Mesothelial cell of epicardium (in vitro differentiated cells): Measurements from ENCODE around the gene FSD1L. TPM values are rescaled to one million over a fixed set of nuclear protein-coding genes. Genes with fewer than 3 reads are reported as not detected.

Source experiments
- DNase-seq, 2 experiments: peaks; one replicate each; pipeline ENCODE4 v3.0.0; 2021; ENCODE audit warnings: low spot score in 2 of 2; ENCODE audit not compliant: unreplicated experiment in 2 of 2
- H3K27ac Mint-ChIP-seq: 2 replicates; pipeline ENCODE4 v1.8.0; 2021; ENCODE audit warnings: mixed read lengths
- H3K27me3 Mint-ChIP-seq: 2 replicates; pipeline ENCODE4 v1.8.0; 2021; ENCODE audit warnings: low read depth, mixed read lengths
- H3K36me3 Mint-ChIP-seq: 2 replicates; pipeline ENCODE4 v1.8.0; 2021; ENCODE audit warnings: mixed read lengths
- H3K4me1 Mint-ChIP-seq: 2 replicates; pipeline ENCODE4 v1.8.0; 2021; ENCODE audit warnings: mixed read lengths
- H3K4me3 Mint-ChIP-seq: 2 replicates; pipeline ENCODE4 v1.8.0; 2021; ENCODE audit warnings: mild to moderate bottlenecking, moderate library complexity, mixed read lengths
- H3K9me3 Mint-ChIP-seq: 2 replicates; pipeline ENCODE4 v1.8.0; 2021; ENCODE audit warnings: mixed read lengths
- total RNA-seq: library from RNA; stranded (reverse); gene quantifications from 3 replicates; pipeline ENCODE4 v1.2.1, GENCODE V29; 2021
- TF ChIP-seq, protein P1 (sequence below): fragments of 200-600 bp; sonication (generic); IDR thresholded peaks from one replicate; pipeline ENCODE4 v1.5.0; 2021; ENCODE audit warnings: antibody characterized with exemption; ENCODE audit not compliant: unreplicated experiment

FSD1L gene
- total RNA-seq, 1 donor from 2014 or later = 11.0 TPM

DNA sequence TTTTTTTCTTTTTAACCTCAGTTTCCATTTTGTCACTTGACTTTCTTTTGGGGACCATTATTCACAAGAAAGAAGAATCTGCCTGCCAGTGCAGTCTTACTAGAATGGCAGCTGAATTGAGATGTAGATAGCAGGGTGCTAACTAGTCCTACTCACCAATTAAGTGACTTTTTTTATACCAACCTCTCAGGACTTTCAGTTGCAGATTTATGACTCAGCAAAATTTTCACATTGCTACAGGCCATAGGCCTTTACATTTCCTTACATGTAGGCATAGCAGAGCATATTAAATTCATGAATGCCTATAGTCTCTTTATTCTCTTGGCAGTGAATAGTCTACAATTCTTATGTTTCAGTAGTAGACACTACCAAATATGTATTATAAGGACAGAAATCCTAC is 56.0 kb downstream of the FSD1L start:
- peaks cover 5% of the 10 kb centered on the region for H3K36me3 Mint-ChIP-seq
- H3K4me3 Mint-ChIP-seq = no peak overlapping the region
- DNase-seq = no peak
- no peaks in the 10 kb centered on the region for H3K27me3 Mint-ChIP-seq
- no peaks in the 10 kb centered on the region for H3K9me3 Mint-ChIP-seq
- H3K4me1 Mint-ChIP-seq = peaks cover 10% of the 10 kb centered on the region
- TF ChIP-seq, protein P1, sequence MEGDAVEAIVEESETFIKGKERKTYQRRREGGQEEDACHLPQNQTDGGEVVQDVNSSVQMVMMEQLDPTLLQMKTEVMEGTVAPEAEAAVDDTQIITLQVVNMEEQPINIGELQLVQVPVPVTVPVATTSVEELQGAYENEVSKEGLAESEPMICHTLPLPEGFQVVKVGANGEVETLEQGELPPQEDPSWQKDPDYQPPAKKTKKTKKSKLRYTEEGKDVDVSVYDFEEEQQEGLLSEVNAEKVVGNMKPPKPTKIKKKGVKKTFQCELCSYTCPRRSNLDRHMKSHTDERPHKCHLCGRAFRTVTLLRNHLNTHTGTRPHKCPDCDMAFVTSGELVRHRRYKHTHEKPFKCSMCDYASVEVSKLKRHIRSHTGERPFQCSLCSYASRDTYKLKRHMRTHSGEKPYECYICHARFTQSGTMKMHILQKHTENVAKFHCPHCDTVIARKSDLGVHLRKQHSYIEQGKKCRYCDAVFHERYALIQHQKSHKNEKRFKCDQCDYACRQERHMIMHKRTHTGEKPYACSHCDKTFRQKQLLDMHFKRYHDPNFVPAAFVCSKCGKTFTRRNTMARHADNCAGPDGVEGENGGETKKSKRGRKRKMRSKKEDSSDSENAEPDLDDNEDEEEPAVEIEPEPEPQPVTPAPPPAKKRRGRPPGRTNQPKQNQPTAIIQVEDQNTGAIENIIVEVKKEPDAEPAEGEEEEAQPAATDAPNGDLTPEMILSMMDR = no peak
- no peak overlapping the region for H3K27ac Mint-ChIP-seq

DNA sequence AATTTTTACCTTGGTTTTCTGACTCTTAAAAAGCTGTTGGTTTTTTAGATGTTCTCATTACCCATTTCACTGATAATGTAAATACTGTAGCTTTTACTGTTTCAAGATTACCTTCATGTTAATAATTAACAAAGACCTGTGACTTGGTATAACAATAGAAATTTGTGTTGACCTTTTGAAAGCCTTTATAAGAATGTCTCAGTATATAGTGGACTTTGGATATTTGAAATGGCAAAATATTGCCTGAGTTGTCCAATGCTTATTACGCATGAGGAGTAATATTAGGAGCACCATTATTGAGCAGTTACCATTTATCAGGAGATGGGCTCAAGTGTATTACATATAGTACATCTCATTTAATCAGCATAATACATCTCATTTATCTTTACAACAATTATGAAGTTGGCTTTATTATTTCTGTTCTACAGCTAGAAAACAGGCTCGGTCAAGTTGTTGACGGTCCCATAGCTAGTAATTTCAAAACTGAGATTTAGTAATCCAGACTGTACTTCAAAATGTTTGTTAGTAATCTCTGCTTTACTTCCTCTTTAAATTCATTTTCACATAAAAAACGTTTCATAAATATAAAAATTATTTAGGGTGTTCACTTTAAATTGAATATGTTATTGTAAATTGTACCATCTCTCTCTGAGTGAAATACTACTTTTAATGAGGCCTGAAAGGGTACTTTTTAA is 59.4 kb downstream of the FSD1L start:
- Mint-ChIP-seq H3K4me1 (peaks cover 10% of the 10 kb centered on the region), H3K9me3 (no peaks in the 10 kb centered on the region), H3K27ac (no peak overlapping the region), H3K27me3 (no peaks in the 10 kb centered on the region), H3K36me3 (peaks cover 3% of the 10 kb centered on the region), H3K4me3 (no peak overlapping the region)
- DNase-seq = no peak
- TF ChIP-seq, protein P1 = no peak

DNA sequence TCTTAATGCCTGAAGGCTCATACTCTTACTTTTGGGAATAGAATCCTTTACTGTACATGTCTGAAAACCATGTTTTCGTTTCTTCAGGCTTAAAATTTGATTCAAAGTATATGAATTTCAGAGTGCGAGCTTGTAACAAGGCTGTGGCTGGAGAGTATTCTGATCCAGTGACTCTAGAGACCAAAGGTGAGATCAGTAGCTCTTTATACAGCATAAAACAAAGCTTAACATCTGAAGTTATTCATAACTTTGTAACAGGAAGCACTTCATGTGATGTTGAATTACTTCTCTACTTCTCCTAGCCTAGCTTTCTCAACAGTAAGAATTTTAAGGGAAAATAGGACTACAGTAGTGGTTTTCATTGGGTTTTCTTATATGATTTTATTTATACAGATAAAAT is 60.7 kb downstream of the FSD1L start:
- H3K9me3 Mint-ChIP-seq = no peaks in the 10 kb centered on the region
- no peak overlapping the region for H3K4me3 Mint-ChIP-seq
- peaks cover 3% of the 10 kb centered on the region for H3K36me3 Mint-ChIP-seq
- TF ChIP-seq, protein P1 = no peak
- no peaks in the 10 kb centered on the region for H3K27me3 Mint-ChIP-seq
- peaks cover 7% of the 10 kb centered on the region for H3K4me1 Mint-ChIP-seq
- DNase-seq = no peak
- no peak overlapping the region for H3K27ac Mint-ChIP-seq

DNA sequence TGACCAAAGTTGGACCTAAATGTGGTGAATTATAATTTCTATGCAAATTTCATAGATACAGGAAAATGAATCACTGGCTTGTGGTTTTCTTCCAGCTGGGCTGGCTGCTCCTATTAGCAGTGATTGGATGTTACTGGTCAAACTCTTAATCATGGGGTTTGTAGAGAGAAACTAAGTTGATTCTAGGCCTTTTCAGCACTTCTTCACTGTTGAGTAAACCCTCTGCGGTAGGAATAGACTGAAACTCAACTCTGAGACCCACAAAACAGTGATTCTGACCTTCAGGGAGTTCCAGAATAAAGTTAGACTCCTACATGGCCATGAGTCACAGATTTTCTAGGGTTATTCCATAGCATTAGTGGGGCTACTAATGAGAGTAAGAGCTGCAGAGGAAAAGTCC is 62.2 kb downstream of the FSD1L start:
- Mint-ChIP-seq H3K27me3 (no peaks in the 10 kb centered on the region), H3K9me3 (no peaks in the 10 kb centered on the region), H3K36me3 (peaks cover 9% of the 10 kb centered on the region), H3K4me1 (peaks cover 3% of the 10 kb centered on the region), H3K27ac (no peak overlapping the region), H3K4me3 (no peak overlapping the region)
- TF ChIP-seq, protein P1 = no peak
- DNase-seq = no peak

DNA sequence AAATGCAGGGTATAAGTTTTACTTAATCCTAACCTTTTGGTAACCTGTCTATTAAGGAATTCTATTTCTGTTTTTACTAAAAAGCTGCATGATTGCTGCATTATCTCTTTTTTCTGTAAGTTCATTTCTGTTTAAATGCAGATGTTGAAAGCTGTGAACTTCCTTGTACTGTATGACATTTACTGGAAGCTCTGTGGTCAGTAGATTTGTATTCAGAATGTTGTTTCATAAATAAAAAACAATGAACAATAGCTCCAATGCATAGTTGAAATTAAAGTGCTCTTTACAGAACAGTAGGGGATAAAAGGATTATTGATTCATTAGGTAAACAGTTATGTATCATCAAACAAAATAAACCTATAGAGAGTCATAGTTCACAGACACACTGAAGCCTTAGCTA is 63.6 kb downstream of the FSD1L start:
- Mint-ChIP-seq H3K4me1 (no peaks in the 10 kb centered on the region), H3K27ac (no peak overlapping the region)

More for the DNA sequence above, 63.6 kb downstream of the FSD1L start:
- Mint-ChIP-seq H3K9me3 (no peaks in the 10 kb centered on the region), H3K4me3 (no peak overlapping the region), H3K27me3 (no peaks in the 10 kb centered on the region), H3K36me3 (peaks cover 16% of the 10 kb centered on the region)
- DNase-seq = no peak
- TF ChIP-seq, protein P1 = no peak
